Coronary artery (tissue), 2 donors: ENCODE measurements around the gene SLC16A1.

ENCODE experiments used
- DNase-seq: peaks from one replicate; pipeline ENCODE4 v3.0.0-alpha.2; 2017; ENCODE audit warnings: low spot score
- H3K27ac ChIP-seq, 2 donors: fragments of 200-600 bp; sonication (generic); one replicate each; pipeline ENCODE4 v1.5.1; 2016 to 2019
- H3K4me3 ChIP-seq: fragments of 200-600 bp; sonication (generic); 2 replicates; pipeline ENCODE4 v1.5.1; 2016; ENCODE audit warnings: mild to moderate bottlenecking, moderate library complexity
- CTCF ChIP-seq: fragments of 200-600 bp; sonication (generic); IDR thresholded peaks from one replicate; pipeline ENCODE4 v1.5.1; 2019; ENCODE audit warnings: antibody characterized with exemption

The SLC16A1 gene

GRCh38 chr1:112882271-112882744 lies 73.7 kb downstream of the SLC16A1 start:
- peak overlapping the region in 1 of 2 donors; percentile 40 for H3K27ac ChIP-seq
- H3K4me3 ChIP-seq = no peak overlapping the region
- no peak for TF ChIP-seq CTCF
- DNase-seq = no peak

GRCh38 chr1:112881742-112882127 lies 74.3 kb downstream of the SLC16A1 start:
- no peak for DNase-seq
- Histone ChIP-seq H3K27ac (no peak overlapping the region), H3K4me3 (no peak overlapping the region)
- no peak for TF ChIP-seq CTCF

GRCh38 chr1:112879834-112880233 lies 76.2 kb downstream of the SLC16A1 start:
- TF ChIP-seq CTCF = no peak
- Histone ChIP-seq H3K27ac (no peak overlapping the region), H3K4me3 (no peak overlapping the region)
- no peak for DNase-seq

GRCh38 chr1:112878321-112878720 lies 77.7 kb downstream of the SLC16A1 start:
- H3K4me3 ChIP-seq = no peak overlapping the region
- no peak for TF ChIP-seq CTCF
- DNase-seq = no peak
- no peak overlapping the region for H3K27ac ChIP-seq

- no peak for DNase-seq
- Histone ChIP-seq H3K27ac (no peak overlapping the region), H3K4me3 (no peak overlapping the region)
- TF ChIP-seq CTCF = no peak
Measured at GRCh38 chr1:112877750-112878149, 78.2 kb downstream of the SLC16A1 start.

- H3K27ac ChIP-seq = no peak overlapping the region
- TF ChIP-seq CTCF = no peak
- no peak overlapping the region for H3K4me3 ChIP-seq
- DNase-seq = no peak
Measured at GRCh38 chr1:112876315-112876714, 79.7 kb downstream of the SLC16A1 start.

- no peak overlapping the region for H3K27ac ChIP-seq
- no peak for TF ChIP-seq CTCF
- no peak overlapping the region for H3K4me3 ChIP-seq
- no peak for DNase-seq
Measured at GRCh38 chr1:112872551-112872962, 83.4 kb downstream of the SLC16A1 start.
